B cell (primary cell): ENCODE results near the gene GSTA1.
"Not testable (repeated sequence)": the region's sequence is repeated elsewhere in the genome, so short reads cannot be mapped to it uniquely, and the experiment has no call there.

ENCODE experiments used
- CTCF ChIP-seq: fragments of 200-600 bp; IDR thresholded peaks from one replicate; pipeline ENCODE4 v1.8.0; 2022; ENCODE audit warnings: antibody characterized with exemption, mild to moderate bottlenecking
- EZH2 ChIP-seq: IDR thresholded peaks from 2 replicates; pipeline ENCODE4 v1.6.1; 2012; ENCODE audit warnings: borderline replicate concordance, low read depth, mild to moderate bottlenecking, moderate library complexity, low read length; ENCODE audit not compliant: insufficient read depth, poor library complexity, severe bottlenecking

- not testable (repeated sequence) for TF ChIP-seq CTCF, EZH2
These were observed 23.6 kb upstream of the GSTA1 start for GRCh38 chr6:52827073-52827783.
